Duodenal mucosa (tissue), 2 donors: ENCODE results near the gene FGF18.
A peak's percentile ranks its signal among the peaks of the same experiment; 100 is the strongest.
"Not testable (repeated sequence)": the region's sequence is repeated elsewhere in the genome, so short reads cannot be mapped to it uniquely, and the experiment has no call there.

Experiments
- H3K27ac ChIP-seq: one replicate; pipeline ENCODE4 v1.7.0; 2013; ENCODE audit warnings: low read depth, low read length
- H3K27me3 ChIP-seq, 2 donors: one replicate each; pipeline ENCODE4 v1.7.0; 2013; ENCODE audit warnings: low read length in 2 of 2, control low read depth in 1 of 2; ENCODE audit not compliant: insufficient read depth in 2 of 2, control insufficient read depth in 1 of 2
- H3K36me3 ChIP-seq, 2 donors: one replicate each; pipeline ENCODE4 v1.7.0; 2013; ENCODE audit warnings: low read length in 2 of 2, control low read depth in 1 of 2; ENCODE audit not compliant: insufficient read depth in 2 of 2, control insufficient read depth in 1 of 2
- H3K4me1 ChIP-seq, 2 donors: one replicate each; pipeline ENCODE4 v1.7.0; 2013; ENCODE audit warnings: low read length in 2 of 2, control low read depth in 1 of 2; ENCODE audit not compliant: insufficient read depth in 2 of 2, control insufficient read depth in 1 of 2
- H3K4me3 ChIP-seq, 2 donors: one replicate each; pipeline ENCODE4 v1.7.0; 2013; ENCODE audit warnings: low read length in 2 of 2, low read depth in 1 of 2
- H3K9ac ChIP-seq, 2 donors: one replicate each; pipeline ENCODE4 v1.7.0; 2013; ENCODE audit warnings: low read length in 2 of 2, low read depth in 1 of 2
- H3K9me3 ChIP-seq, 2 donors: one replicate each; pipeline ENCODE4 v1.7.0; 2013; ENCODE audit warnings: low read length in 2 of 2, control low read depth in 1 of 2; ENCODE audit not compliant: control insufficient read depth in 1 of 2

The FGF18 gene, protein sequence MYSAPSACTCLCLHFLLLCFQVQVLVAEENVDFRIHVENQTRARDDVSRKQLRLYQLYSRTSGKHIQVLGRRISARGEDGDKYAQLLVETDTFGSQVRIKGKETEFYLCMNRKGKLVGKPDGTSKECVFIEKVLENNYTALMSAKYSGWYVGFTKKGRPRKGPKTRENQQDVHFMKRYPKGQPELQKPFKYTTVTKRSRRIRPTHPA

DNA sequence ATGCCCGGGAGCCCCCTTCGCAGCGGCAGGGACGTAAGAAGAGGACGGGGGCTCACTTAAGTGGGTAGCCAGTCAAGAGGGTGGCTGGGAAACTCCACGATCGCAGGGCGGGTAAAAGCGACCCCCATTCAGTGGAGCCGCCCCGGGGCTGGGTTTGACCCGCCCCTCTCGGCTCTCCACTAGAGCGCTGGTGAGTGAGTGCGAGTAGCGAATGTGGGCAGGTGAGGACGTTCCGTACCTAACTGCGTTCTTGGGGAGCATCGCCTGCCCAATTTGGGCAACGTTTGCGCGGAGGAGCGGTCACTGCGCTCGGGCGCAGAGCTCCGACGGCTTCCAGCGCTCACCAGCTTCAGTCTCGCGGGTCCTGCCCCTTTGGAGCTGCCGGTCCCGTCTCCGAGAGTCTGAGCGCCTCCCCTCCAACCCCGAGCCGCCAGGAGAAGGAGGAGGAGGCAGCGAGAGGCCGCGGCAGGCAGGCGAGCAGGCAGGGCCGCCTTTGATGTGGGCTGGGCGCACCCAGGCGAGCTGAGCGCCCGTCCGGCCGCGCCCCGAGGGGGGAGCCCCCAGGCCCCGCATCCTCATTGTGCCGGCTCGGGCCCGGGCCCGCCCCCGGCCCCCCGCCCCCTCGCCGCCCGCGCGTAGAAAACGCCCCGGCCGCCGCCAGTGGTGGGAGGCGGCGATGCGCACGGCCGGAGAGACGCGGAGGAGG lies at the start of gene FGF18:
Gene FGF18, plus strand, starts transcription at position 666 of the 706 bp plus-strand sequence. CDS start 553 bp downstream, outside the sequence.
- Histone ChIP-seq H3K27ac (no peak within 1 kb of the TSS), H3K4me1 (peaks cover 17 to 23% of the 10 kb centered on the region in 2 donors), H3K4me3 (peak within 1 kb of the TSS; percentile 65 to 81), H3K36me3 (no peaks in the 10 kb centered on the region), H3K9ac (peak within 1 kb of the TSS; percentile 46 to 57), H3K27me3 (peaks cover 0 to 9% of the 10 kb centered on the region in 2 donors), H3K9me3 (no peaks in the 10 kb centered on the region)

GRCh38 chr5:171369898-171370297 lies 49.5 kb upstream of the FGF18 start:
- H3K9me3 ChIP-seq: no peaks in the 10 kb centered on the region
- peaks cover 0 to 3% of the 10 kb centered on the region in 2 donors for H3K27me3 ChIP-seq
- H3K9ac ChIP-seq: no peak overlapping the region
- H3K27ac ChIP-seq: no peak overlapping the region
- H3K4me1 ChIP-seq: peaks cover 0 to 5% of the 10 kb centered on the region in 2 donors
- H3K36me3 ChIP-seq: no peaks in the 10 kb centered on the region
- H3K4me3 ChIP-seq: no peak overlapping the region

- not testable (repeated sequence) for H3K36me3 ChIP-seq, H3K27me3 ChIP-seq, H3K4me3 ChIP-seq, H3K27ac ChIP-seq, H3K9ac ChIP-seq, H3K4me1 ChIP-seq, H3K9me3 ChIP-seq
Measured at GRCh38 chr5:171370881-171371280, 48.6 kb upstream of the FGF18 start.

DNA sequence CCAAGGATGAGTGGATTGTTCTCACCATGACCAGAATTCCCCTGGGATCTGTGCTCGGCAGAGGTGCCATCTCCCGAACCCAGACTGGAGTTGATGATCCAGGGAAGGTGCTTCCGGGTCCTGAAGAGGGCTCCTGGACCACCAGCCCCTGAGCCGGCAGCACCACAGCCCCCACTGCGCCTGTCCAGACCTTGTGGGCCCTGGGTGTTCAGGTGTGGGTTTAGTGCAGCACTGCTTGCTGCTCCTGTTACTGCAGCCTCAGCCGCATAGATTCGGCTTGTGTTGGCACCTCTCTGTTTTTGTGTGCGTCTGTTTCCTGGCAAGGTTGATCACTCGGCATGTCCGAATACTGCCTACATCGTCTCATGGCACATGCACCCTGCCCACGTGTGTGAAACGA lies 48.1 kb upstream of the FGF18 start:
- no peaks in the 10 kb centered on the region for H3K27me3 ChIP-seq
- no peaks in the 10 kb centered on the region for H3K36me3 ChIP-seq
- no peak overlapping the region for H3K9ac ChIP-seq
- H3K27ac ChIP-seq: no peak overlapping the region
- no peak overlapping the region for H3K4me3 ChIP-seq
- H3K9me3 ChIP-seq: no peaks in the 10 kb centered on the region
- peaks cover 0 to 5% of the 10 kb centered on the region in 2 donors for H3K4me1 ChIP-seq

DNA sequence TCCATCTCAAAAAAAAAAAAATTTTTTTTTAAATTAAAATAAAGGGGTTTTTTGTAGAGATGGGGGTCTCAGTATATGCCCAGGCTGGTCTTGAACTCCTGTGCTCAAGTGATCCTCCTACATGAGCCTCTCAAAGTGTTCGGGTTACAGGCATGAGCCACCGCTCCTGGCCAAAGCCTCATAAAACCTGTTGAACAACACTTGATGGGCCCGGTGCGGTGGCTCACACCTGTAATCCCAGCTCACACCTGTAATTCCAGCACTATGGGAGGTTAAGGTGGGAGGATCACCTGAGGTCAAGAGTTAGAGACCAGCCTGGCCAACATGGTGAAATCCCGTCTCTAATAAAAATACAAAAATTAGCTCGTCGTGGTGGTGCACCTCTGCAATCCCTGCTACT lies 39.5 kb upstream of the FGF18 start:
- Histone ChIP-seq H3K9ac (no peak overlapping the region), H3K36me3 (no peaks in the 10 kb centered on the region), H3K27me3 (no peaks in the 10 kb centered on the region), H3K4me1 (no peaks in the 10 kb centered on the region), H3K9me3 (no peaks in the 10 kb centered on the region), H3K4me3 (no peak overlapping the region), H3K27ac (no peak overlapping the region)

DNA sequence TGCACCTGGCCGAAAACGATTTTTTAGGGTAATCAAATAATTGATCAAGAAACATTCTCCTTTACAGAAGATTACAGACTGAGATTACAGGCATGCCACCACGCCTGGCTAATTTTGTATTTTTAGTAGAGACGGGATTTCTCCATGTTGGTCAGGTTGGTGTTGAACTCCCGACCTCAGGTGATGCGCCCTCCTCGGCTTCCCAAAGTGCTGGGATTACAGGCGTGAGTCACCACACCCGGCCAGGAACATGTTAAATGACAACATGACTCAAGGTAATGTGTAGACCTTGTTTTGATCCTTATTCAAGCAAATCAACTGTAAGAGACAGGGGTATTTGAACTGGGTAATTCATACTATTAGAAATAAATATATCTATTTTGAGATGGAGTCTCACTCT lies 35.0 kb upstream of the FGF18 start:
- H3K27me3 ChIP-seq: not testable (repeated sequence)
- H3K4me1 ChIP-seq: peaks cover 6 to 15% of the 10 kb centered on the region in 2 donors

GRCh38 chr5:171384999-171385398 lies 34.4 kb upstream of the FGF18 start:
- not testable (repeated sequence) for H3K27ac ChIP-seq, H3K9ac ChIP-seq, H3K9me3 ChIP-seq, H3K27me3 ChIP-seq, H3K36me3 ChIP-seq, H3K4me3 ChIP-seq
- H3K4me1 ChIP-seq: peaks cover 12 to 20% of the 10 kb centered on the region in 2 donors

More for the DNA sequence above, 35.0 kb upstream of the FGF18 start:
- not testable (repeated sequence) for H3K27ac ChIP-seq, H3K9ac ChIP-seq, H3K36me3 ChIP-seq, H3K9me3 ChIP-seq, H3K4me3 ChIP-seq

GRCh38 chr5:171386006-171386671 lies 33.3 kb upstream of the FGF18 start:
- Histone ChIP-seq H3K4me3 (peak overlapping the region in 1 of 2 donors; percentile 98), H3K27me3 (no peaks in the 10 kb centered on the region), H3K36me3 (peaks cover 0 to 8% of the 10 kb centered on the region in 2 donors), H3K9me3 (no peaks in the 10 kb centered on the region), H3K4me1 (peaks cover 21 to 27% of the 10 kb centered on the region in 2 donors), H3K27ac (no peak overlapping the region), H3K9ac (no peak overlapping the region)

GRCh38 chr5:171386861-171387344 lies 32.5 kb upstream of the FGF18 start:
- Histone ChIP-seq H3K9me3 (no peaks in the 10 kb centered on the region), H3K9ac (peak overlapping the region; percentile 87 to 98), H3K36me3 (peaks cover 0 to 16% of the 10 kb centered on the region in 2 donors), H3K27ac (peak overlapping the region; percentile 76), H3K27me3 (no peaks in the 10 kb centered on the region), H3K4me3 (peak overlapping the region; percentile 98), H3K4me1 (peaks cover 26 to 27% of the 10 kb centered on the region in 2 donors)
